Bronchial epithelial cell (primary cell): ENCODE measurements around the gene CELF4. TPM values are rescaled to one million over a fixed set of nuclear protein-coding genes. Genes with fewer than 3 reads are reported as not detected.
A peak's percentile ranks its signal among the peaks of the same experiment; 100 is the strongest.

Experiments used
- DNase-seq: peaks from one replicate; pipeline ENCODE4 v3.0.0-alpha.2; 2010; ENCODE audit warnings: low read depth
- FAIRE-seq: peaks from 2 replicates; lab custom pipeline; 2011; peaks lifted over from hg19 to GRCh38; lab: Jason Lieb, UNC
- H3K27me3 ChIP-seq: 2 replicates; pipeline ENCODE4 v1.5.1; 2011; ENCODE audit warnings: low read length; ENCODE audit not compliant: control insufficient read depth, insufficient read depth
- H3K36me3 ChIP-seq: 2 replicates; pipeline ENCODE4 v1.5.1; 2011; ENCODE audit warnings: low read length; ENCODE audit not compliant: control insufficient read depth, insufficient read depth
- H3K4me3 ChIP-seq: 2 replicates; pipeline ENCODE4 v1.5.1; 2011; ENCODE audit warnings: mild to moderate bottlenecking, low read depth, low read length, control low read depth
- total RNA-seq: library from RNA; depleted of rRNA; stranded (reverse); fragments of >200 nt; gene quantifications from 2 replicates; pipeline ENCODE4 v1.2.1, GENCODE V29; 2014
- TF ChIP-seq, protein P1 (sequence below): IDR thresholded peaks from 2 replicates; pipeline ENCODE4 v1.5.1; 2011; ENCODE audit warnings: mild to moderate bottlenecking, moderate library complexity, low read length, control low read depth, inconsistent platforms; ENCODE audit not compliant: insufficient read depth, severe bottlenecking

The CELF4 gene
- total RNA-seq, 1 donor from 2014 or later = not detected

DNA sequence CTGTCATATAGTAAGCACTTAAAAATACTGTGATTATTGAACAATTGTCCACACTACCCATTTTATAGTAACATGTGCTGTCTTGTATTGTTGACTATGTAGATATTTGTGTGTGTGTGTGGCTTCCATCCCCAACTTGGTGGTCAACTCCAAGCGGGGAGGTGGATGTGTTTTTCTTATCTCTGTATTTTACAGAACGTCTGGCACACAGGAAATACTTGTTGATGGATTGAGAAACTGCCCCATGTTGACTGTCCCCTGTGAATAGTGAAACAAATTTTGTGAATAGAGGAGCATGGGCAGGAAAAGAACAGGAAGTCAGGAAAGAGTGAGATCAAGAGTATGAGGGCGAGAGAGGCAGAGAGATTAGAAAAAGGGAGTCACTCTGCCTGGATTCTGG lies 83.6 kb downstream of the CELF4 start:
- Histone ChIP-seq H3K27me3 (peaks cover 10% of the 10 kb centered on the region), H3K4me3 (no peak overlapping the region), H3K36me3 (no peaks in the 10 kb centered on the region)
- no peak for FAIRE-seq
- TF ChIP-seq, protein P1, sequence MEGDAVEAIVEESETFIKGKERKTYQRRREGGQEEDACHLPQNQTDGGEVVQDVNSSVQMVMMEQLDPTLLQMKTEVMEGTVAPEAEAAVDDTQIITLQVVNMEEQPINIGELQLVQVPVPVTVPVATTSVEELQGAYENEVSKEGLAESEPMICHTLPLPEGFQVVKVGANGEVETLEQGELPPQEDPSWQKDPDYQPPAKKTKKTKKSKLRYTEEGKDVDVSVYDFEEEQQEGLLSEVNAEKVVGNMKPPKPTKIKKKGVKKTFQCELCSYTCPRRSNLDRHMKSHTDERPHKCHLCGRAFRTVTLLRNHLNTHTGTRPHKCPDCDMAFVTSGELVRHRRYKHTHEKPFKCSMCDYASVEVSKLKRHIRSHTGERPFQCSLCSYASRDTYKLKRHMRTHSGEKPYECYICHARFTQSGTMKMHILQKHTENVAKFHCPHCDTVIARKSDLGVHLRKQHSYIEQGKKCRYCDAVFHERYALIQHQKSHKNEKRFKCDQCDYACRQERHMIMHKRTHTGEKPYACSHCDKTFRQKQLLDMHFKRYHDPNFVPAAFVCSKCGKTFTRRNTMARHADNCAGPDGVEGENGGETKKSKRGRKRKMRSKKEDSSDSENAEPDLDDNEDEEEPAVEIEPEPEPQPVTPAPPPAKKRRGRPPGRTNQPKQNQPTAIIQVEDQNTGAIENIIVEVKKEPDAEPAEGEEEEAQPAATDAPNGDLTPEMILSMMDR = no peak
- DNase-seq = no peak

DNA sequence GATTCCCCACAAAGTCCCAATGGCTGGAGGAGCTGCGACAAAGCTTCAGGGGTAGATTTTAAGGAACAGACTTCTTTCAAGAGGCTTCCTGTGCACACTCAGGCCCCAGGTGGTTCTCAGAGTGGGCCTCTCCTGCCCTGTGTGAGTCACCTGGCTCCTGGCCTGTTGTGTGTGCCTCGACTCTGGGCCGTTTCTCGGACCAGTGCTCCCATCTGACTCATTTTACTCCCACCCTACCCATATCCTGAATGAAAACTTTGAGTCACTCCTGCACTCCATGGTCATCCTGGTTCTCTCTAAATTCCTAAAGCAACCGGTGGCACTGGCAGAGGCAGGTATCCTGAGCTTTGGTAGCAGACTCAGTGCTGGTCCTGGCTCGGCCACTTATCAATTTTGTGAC lies 84.1 kb downstream of the CELF4 start:
- Histone ChIP-seq H3K36me3 (no peaks in the 10 kb centered on the region), H3K4me3 (no peak overlapping the region), H3K27me3 (peaks cover 5% of the 10 kb centered on the region)
- DNase-seq (peak; percentile 87), FAIRE-seq (no peak)
- TF ChIP-seq, protein P1 = no peak

DNA sequence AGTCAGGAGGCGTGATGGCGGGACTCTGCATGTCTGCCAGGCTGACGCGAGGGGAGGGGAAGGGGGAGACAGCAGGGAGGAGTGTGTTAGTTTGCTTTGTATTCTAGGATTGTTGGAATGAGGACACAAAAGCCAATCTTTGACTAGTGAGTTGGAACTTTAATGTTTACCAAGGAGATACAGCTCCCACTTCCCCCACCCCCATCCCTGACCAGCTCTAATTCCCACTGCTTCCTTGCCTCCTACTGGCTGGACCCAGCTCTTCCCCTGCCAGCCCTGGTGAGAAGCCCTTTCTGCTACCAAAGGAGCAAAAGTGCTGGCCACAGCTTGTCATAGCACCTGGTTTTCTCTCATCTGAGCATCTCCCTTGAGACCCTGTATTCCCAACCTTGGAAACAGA lies 84.5 kb downstream of the CELF4 start:
- Histone ChIP-seq H3K36me3 (no peaks in the 10 kb centered on the region), H3K4me3 (no peak overlapping the region), H3K27me3 (peaks cover 2% of the 10 kb centered on the region)
- DNase-seq (no peak), FAIRE-seq (peak; percentile 73)
- TF ChIP-seq, protein P1 = no peak

GRCh38 chr18:37476611-37477295 lies 88.8 kb downstream of the CELF4 start:
- Histone ChIP-seq H3K4me3 (no peak overlapping the region), H3K27me3 (no peaks in the 10 kb centered on the region), H3K36me3 (no peaks in the 10 kb centered on the region)
- FAIRE-seq (no peak), DNase-seq (no peak)
- TF ChIP-seq, protein P1 = no peak

GRCh38 chr18:37476182-37476581 lies 89.4 kb downstream of the CELF4 start:
- DNase-seq (peak; percentile 12), FAIRE-seq (no peak)
- Histone ChIP-seq H3K27me3 (no peaks in the 10 kb centered on the region), H3K4me3 (no peak overlapping the region), H3K36me3 (no peaks in the 10 kb centered on the region)
- TF ChIP-seq, protein P1 = peak; percentile 62

DNA sequence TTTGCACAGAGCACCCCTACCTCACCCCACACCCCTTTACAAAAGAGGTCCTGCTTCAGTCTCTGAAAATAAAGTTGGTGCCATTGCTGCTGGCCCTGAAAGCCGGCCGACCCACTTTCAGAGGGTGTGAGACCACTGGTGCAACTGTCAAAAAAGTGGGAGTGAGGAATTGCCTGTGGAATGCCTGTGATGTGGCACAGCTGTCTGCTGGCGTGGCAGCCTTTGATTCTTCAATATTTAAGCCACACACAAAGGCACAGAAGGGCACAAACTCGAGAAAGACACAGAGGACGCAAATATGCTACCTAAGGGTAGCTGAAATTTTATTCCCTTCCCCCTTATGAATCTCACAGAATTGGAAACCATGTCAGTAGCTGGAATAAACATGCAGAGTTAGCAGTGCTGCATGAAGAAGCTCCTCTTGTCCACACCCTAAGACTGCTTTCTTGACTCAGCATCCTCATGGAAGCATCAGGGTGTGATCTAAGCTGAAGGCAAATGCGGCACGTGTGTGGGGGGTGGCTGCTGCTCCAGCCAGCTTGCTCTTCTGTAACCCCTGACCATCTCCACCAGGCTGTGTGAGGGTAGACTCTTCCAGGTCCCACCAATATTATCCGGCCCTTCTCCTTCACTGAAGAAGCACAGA lies 92.3 kb downstream of the CELF4 start:
- no peaks in the 10 kb centered on the region for H3K27me3 ChIP-seq
- no peak overlapping the region for H3K4me3 ChIP-seq
- H3K36me3 ChIP-seq = no peaks in the 10 kb centered on the region
- DNase-seq = no peak
- TF ChIP-seq, protein P1 = no peak
- no peak for FAIRE-seq
